H9 (cell line): ENCODE measurements around the gene RUNX2. TPM values are rescaled to one million over a fixed set of nuclear protein-coding genes. Genes with fewer than 3 reads are reported as not detected.

Experiments
- DNase-seq: peaks from one replicate; pipeline ENCODE4 v3.0.0-alpha.2; 2017
- H2AFZ ChIP-seq: one replicate; pipeline ENCODE4 v1.6.1; 2013; ENCODE audit warnings: mild to moderate bottlenecking, low read length, control low read depth, moderate library complexity
- H2AK5ac ChIP-seq: 2 replicates; pipeline ENCODE4 v1.6.1; 2013; ENCODE audit warnings: low read length, control low read depth, mixed read lengths; ENCODE audit not compliant: insufficient read length
- H2BK120ac ChIP-seq: one replicate; pipeline ENCODE4 v1.6.1; 2013; ENCODE audit warnings: low read depth, mild to moderate bottlenecking, low read length, control low read depth, inconsistent platforms; ENCODE audit not compliant: poor library complexity, severe bottlenecking
- H2BK12ac ChIP-seq: 2 replicates; pipeline ENCODE4 v1.6.1; 2013; ENCODE audit warnings: low read length, control low read depth, mixed read lengths, low read depth; ENCODE audit not compliant: insufficient read length
- H2BK15ac ChIP-seq: 2 replicates; pipeline ENCODE4 v1.6.1; 2013; ENCODE audit warnings: low read depth, low read length, control low read depth
- H2BK20ac ChIP-seq: one replicate; pipeline ENCODE4 v1.6.1; 2013; ENCODE audit warnings: low read depth, mild to moderate bottlenecking, low read length, control low read depth, inconsistent platforms; ENCODE audit not compliant: poor library complexity, severe bottlenecking
- H2BK5ac ChIP-seq: 2 replicates; pipeline ENCODE4 v1.6.1; 2013; ENCODE audit warnings: low read length, control low read depth, mixed read lengths; ENCODE audit not compliant: insufficient read length
- H3K14ac ChIP-seq: 2 replicates; pipeline ENCODE4 v1.6.1; 2013; ENCODE audit warnings: low read length, control low read depth; ENCODE audit not compliant: insufficient read depth
- H3K18ac ChIP-seq: 2 replicates; pipeline ENCODE4 v1.6.1; 2013; ENCODE audit warnings: low read depth, mild to moderate bottlenecking, mixed read lengths, low read length, control low read depth; ENCODE audit not compliant: insufficient read length
- H3K23ac ChIP-seq: 2 replicates; pipeline ENCODE4 v1.6.1; 2013; ENCODE audit warnings: low read length, control low read depth, mixed read lengths, low read depth; ENCODE audit not compliant: insufficient read length
- H3K23me2 ChIP-seq: 2 replicates; pipeline ENCODE4 v1.6.1; 2013; ENCODE audit warnings: low read depth, mild to moderate bottlenecking, mixed read lengths, low read length, control low read depth; ENCODE audit not compliant: insufficient read length, poor library complexity, severe bottlenecking
- H3K27ac ChIP-seq: 2 replicates; pipeline ENCODE4 v1.5.1; 2013; ENCODE audit warnings: low read length, control low read depth, mixed read lengths, low read depth; ENCODE audit not compliant: insufficient read length
- H3K27me3 ChIP-seq: 2 replicates; pipeline ENCODE4 v1.6.1; 2013; ENCODE audit warnings: low read length, control low read depth, inconsistent platforms; ENCODE audit not compliant: insufficient read depth
- H3K4ac ChIP-seq: 2 replicates; pipeline ENCODE4 v1.6.1; 2013; ENCODE audit warnings: low read depth, mild to moderate bottlenecking, control low read depth, inconsistent platforms, low read length, moderate library complexity
- H3K4me1 ChIP-seq: 2 replicates; pipeline ENCODE4 v1.6.1; 2013; ENCODE audit warnings: low read length, control low read depth, inconsistent platforms; ENCODE audit not compliant: insufficient read depth
- H3K4me2 ChIP-seq: 2 replicates; pipeline ENCODE4 v1.6.1; 2013; ENCODE audit warnings: low read length, control low read depth, mixed read lengths; ENCODE audit not compliant: insufficient read length, insufficient read depth
- H3K56ac ChIP-seq: 2 replicates; pipeline ENCODE4 v1.6.1; 2013; ENCODE audit warnings: low read depth, mild to moderate bottlenecking, mixed read lengths, low read length, control low read depth; ENCODE audit not compliant: insufficient read length
- H3K79me1 ChIP-seq: 2 replicates; pipeline ENCODE4 v1.6.1; 2013; ENCODE audit warnings: low read depth, mild to moderate bottlenecking, moderate library complexity, low read length, control low read depth, inconsistent platforms; ENCODE audit not compliant: insufficient read depth, poor library complexity, severe bottlenecking
- H3K79me2 ChIP-seq: 2 replicates; pipeline ENCODE4 v1.6.1; 2013; ENCODE audit warnings: low read length, control low read depth, inconsistent platforms; ENCODE audit not compliant: insufficient read depth
- H3K9ac ChIP-seq: 2 replicates; pipeline ENCODE4 v1.6.1; 2013; ENCODE audit warnings: low read length, control low read depth, mixed read lengths; ENCODE audit not compliant: insufficient read length; ENCODE audit errors: extremely low read depth
- H3K9me3 ChIP-seq: one replicate; pipeline ENCODE4 v1.6.1; 2013; ENCODE audit warnings: low read depth, low read length, inconsistent platforms; ENCODE audit not compliant: control insufficient read depth
- H3T11ph ChIP-seq: one replicate; pipeline ENCODE4 v1.6.1; 2013; ENCODE audit warnings: mild to moderate bottlenecking, low read length, control low read depth, inconsistent platforms
- H4K20me1 ChIP-seq: one replicate; pipeline ENCODE4 v1.6.1; 2013; ENCODE audit not compliant: control insufficient read depth, insufficient read length, insufficient read depth
- H4K5ac ChIP-seq: 2 replicates; pipeline ENCODE4 v1.6.1; 2013; ENCODE audit warnings: low read depth, mild to moderate bottlenecking, mixed read lengths, low read length, control low read depth; ENCODE audit not compliant: insufficient read length
- H4K8ac ChIP-seq: replicated peaks from 2 replicates; pipeline ENCODE4 v1.6.1; 2013; ENCODE audit warnings: low read length, control low read depth, mixed read lengths, low read depth; ENCODE audit not compliant: insufficient read length
- H4K91ac ChIP-seq: 2 replicates; pipeline ENCODE4 v1.6.1; 2013; ENCODE audit warnings: low read depth, mild to moderate bottlenecking, moderate library complexity, mixed read lengths, low read length, control low read depth; ENCODE audit not compliant: insufficient read length
- H3K27ac Mint-ChIP-seq, 3 experiments: 2 replicates in 2 of 3; 3 replicates in 1 of 3; pipeline ENCODE4 v1.8.0; 2020 to 2021; ENCODE audit warnings: mixed read lengths in 3 of 3, mild to moderate bottlenecking in 1 of 3, moderate library complexity in 1 of 3
- H3K27me3 Mint-ChIP-seq: 2 replicates; pipeline ENCODE4 v1.8.0; 2021; ENCODE audit warnings: low read depth, mild to moderate bottlenecking, moderate library complexity, mixed read lengths
- H3K36me3 Mint-ChIP-seq, 3 experiments: 2 replicates in 2 of 3; 3 replicates in 1 of 3; pipeline ENCODE4 v1.8.0; 2020 to 2021; ENCODE audit warnings: low read depth in 3 of 3, mixed read lengths in 3 of 3; ENCODE audit not compliant: insufficient read depth in 1 of 3
- H3K4me1 Mint-ChIP-seq, 2 experiments: 2 replicates each; pipeline ENCODE4 v1.8.0; 2020; ENCODE audit warnings: mixed read lengths in 2 of 2
- H3K4me3 Mint-ChIP-seq, 2 experiments: 2 replicates in 1 of 2; 3 replicates in 1 of 2; pipeline ENCODE4 v1.8.0; 2020 to 2021; ENCODE audit warnings: mild to moderate bottlenecking in 2 of 2, mixed read lengths in 2 of 2, moderate library complexity in 1 of 2
- H3K9me3 Mint-ChIP-seq, 2 experiments: 2 replicates in 1 of 2; 3 replicates in 1 of 2; pipeline ENCODE4 v1.8.0; 2020; ENCODE audit warnings: mild to moderate bottlenecking in 2 of 2, mixed read lengths in 2 of 2, moderate library complexity in 1 of 2
- WGBS: extraction: QIAGEN DNeasy Blood & Tissue Kit; methylation state at CpG from one replicate; pipeline ENCODE4 v1.1.7; 2013; ENCODE audit warnings: missing lambda C conversion rate, low lambda C conversion rate, mixed read lengths; ENCODE audit not compliant: insufficient read length; ENCODE audit errors: extremely low coverage; 5-methylcytosine and 5-hydroxymethylcytosine counted together
- total RNA-seq: library from RNA; stranded (reverse); gene quantifications from 2 replicates; pipeline ENCODE4 v1.2.1, GENCODE V29; 2021
- TF ChIP-seq, protein P1 (sequence below): fragments of 200-600 bp; sonication (generic); conservative IDR thresholded peaks from 3 replicates; pipeline ENCODE4 v1.8.0; 2021; ENCODE audit warnings: antibody characterized with exemption, mild to moderate bottlenecking

The RUNX2 gene
- total RNA-seq, 1 experiment from 2014 or later, result 0.15 TPM

DNA sequence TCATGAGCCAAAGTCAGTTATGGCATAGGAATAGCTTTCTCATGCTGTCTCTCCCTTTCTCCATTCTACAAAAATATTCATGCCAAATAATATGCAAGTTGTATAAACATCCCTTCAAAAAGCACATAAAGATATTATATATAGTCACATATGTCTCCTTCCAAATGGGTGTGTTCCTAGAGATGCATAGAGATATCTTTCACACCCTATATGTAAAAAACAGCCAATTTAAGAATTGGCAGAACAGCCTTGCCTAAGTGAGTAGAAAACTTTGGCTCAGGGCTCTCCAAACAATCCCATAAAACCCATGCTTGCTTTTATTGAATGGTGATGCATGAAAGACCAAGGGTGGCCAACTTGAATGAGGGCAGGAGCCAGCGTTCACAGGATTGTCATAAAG, 324.3 kb downstream of the RUNX2 start:
- Histone ChIP-seq H3K9ac (no peak overlapping the region), H3K23me2 (no peaks in the 10 kb centered on the region), H2BK120ac (no peak overlapping the region), H2AK5ac (no peak overlapping the region), H3K79me1 (no peaks in the 10 kb centered on the region), H3K79me2 (no peaks in the 10 kb centered on the region), H2BK12ac (no peak overlapping the region), H4K20me1 (no peaks in the 10 kb centered on the region), H3K9me3 (no peaks in the 10 kb centered on the region), H2AFZ (no peak overlapping the region), H3K56ac (no peak overlapping the region), H3K4me2 (no peak overlapping the region), H3K27ac (no peak overlapping the region), H4K8ac (no peak overlapping the region), H3K27me3 (no peaks in the 10 kb centered on the region; the same call in 1 of the 2 replicates), H2BK15ac (no peak overlapping the region), H3K23ac (no peak overlapping the region), H3K4ac (no peak overlapping the region), H2BK5ac (no peak overlapping the region), H3K18ac (no peak overlapping the region), H2BK20ac (no peak overlapping the region), H4K91ac (no peak overlapping the region), H4K5ac (no peak overlapping the region), H3K4me1 (no peaks in the 10 kb centered on the region), H3K14ac (no peak overlapping the region), H3T11ph (no peak overlapping the region)
- no peak for DNase-seq
- H3K9me3 Mint-ChIP-seq, result no peaks in the 10 kb centered on the region
- H3K4me1 Mint-ChIP-seq, result no peaks in the 10 kb centered on the region
- no CpG with 5 or more reads among the region's 1 CpG for WGBS
- H3K27me3 Mint-ChIP-seq, result peaks cover 9% of the 10 kb centered on the region
- H3K27ac Mint-ChIP-seq, result no peak overlapping the region
- TF ChIP-seq, protein P1, sequence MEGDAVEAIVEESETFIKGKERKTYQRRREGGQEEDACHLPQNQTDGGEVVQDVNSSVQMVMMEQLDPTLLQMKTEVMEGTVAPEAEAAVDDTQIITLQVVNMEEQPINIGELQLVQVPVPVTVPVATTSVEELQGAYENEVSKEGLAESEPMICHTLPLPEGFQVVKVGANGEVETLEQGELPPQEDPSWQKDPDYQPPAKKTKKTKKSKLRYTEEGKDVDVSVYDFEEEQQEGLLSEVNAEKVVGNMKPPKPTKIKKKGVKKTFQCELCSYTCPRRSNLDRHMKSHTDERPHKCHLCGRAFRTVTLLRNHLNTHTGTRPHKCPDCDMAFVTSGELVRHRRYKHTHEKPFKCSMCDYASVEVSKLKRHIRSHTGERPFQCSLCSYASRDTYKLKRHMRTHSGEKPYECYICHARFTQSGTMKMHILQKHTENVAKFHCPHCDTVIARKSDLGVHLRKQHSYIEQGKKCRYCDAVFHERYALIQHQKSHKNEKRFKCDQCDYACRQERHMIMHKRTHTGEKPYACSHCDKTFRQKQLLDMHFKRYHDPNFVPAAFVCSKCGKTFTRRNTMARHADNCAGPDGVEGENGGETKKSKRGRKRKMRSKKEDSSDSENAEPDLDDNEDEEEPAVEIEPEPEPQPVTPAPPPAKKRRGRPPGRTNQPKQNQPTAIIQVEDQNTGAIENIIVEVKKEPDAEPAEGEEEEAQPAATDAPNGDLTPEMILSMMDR, result no peak
- peaks cover 0 to 2% (median 0%) of the 10 kb centered on the region in 3 experiments; a peak in 1 of 7 replicates for H3K36me3 Mint-ChIP-seq
- no peak overlapping the region for H3K4me3 Mint-ChIP-seq
